ENCODE measurements around the gene VCL. TPM values are rescaled to one million over a fixed set of nuclear protein-coding genes. Genes with fewer than 3 reads are reported as not detected.

VCL gene
- total RNA-seq, 1 experiment from 2014 or later = 106 TPM

- TF ChIP-seq ELF1 (IDR thresholded peaks at IDR 0.05; ENCODE audit: borderline replicate concordance, low read depth) (no peak), YY1 (IDR thresholded peaks at IDR 0.05; ENCODE audit: extremely low read depth, insufficient replicate concordance, low read depth, low read length) (no peak), EZH2phosphoT487 (IDR thresholded peaks at IDR 0.05; ENCODE audit: borderline replicate concordance) (no peak)
- TF ChIP-seq, protein P1, sequence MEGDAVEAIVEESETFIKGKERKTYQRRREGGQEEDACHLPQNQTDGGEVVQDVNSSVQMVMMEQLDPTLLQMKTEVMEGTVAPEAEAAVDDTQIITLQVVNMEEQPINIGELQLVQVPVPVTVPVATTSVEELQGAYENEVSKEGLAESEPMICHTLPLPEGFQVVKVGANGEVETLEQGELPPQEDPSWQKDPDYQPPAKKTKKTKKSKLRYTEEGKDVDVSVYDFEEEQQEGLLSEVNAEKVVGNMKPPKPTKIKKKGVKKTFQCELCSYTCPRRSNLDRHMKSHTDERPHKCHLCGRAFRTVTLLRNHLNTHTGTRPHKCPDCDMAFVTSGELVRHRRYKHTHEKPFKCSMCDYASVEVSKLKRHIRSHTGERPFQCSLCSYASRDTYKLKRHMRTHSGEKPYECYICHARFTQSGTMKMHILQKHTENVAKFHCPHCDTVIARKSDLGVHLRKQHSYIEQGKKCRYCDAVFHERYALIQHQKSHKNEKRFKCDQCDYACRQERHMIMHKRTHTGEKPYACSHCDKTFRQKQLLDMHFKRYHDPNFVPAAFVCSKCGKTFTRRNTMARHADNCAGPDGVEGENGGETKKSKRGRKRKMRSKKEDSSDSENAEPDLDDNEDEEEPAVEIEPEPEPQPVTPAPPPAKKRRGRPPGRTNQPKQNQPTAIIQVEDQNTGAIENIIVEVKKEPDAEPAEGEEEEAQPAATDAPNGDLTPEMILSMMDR (IDR thresholded peaks at IDR 0.05 in 2 of 3, conservative IDR thresholded peaks at IDR 0.05 in 1 of 3; ENCODE audit: borderline replicate concordance in 1 of 3, insufficient read depth in 1 of 3, low read depth in 2 of 3, low read length in 2 of 3) = no peak
These were observed 25.2 kb downstream of the VCL start (continued) for GRCh38 chr10:74022926-74023629.

GRCh38 chr10:74024600-74024999, 26.7 kb downstream of the VCL start:
- H3K4me3 ChIP-seq (replicated peaks in 1 of 2; ENCODE audit: low read depth in 1 of 2, low read length in 2 of 2) = no peak overlapping the region
- no TSS peak for BruUV-seq (replicated peaks)
- POLR2A ChIA-PET = interaction anchor here (1.3 kb wide), 1 partner anchor 27 kb away, joined by 3 read pairs; the partner anchor contains the start of gene VCL
- H3K4me2 ChIP-seq (ENCODE audit: low read length) = no peak overlapping the region
- H4K20me1 ChIP-seq (ENCODE audit: insufficient read depth) = 0 out of 2 replicates have a peak, but pooled peaks cover 6% of the 10 kb centered on the region
- no peak for DNase-seq (ENCODE audit: low read depth, low spot score)
- no peaks in the 10 kb centered on the region; a peak in 1 of 4 replicates for H3K36me3 ChIP-seq (ENCODE audit: control insufficient read depth in 1 of 2, insufficient read depth in 2 of 2, low read length in 2 of 2)
- no peak for TF ChIP-seq RAD21 (IDR thresholded peaks at IDR 0.05; ENCODE audit: low read depth)
- no peak for TF ChIP-seq SIN3A (IDR thresholded peaks at IDR 0.05; ENCODE audit: low read depth)
- no peak for TF ChIP-seq ZNF274 (IDR thresholded peaks at IDR 0.05; ENCODE audit: low read depth, low read length)
- TF ChIP-seq, protein P2, sequence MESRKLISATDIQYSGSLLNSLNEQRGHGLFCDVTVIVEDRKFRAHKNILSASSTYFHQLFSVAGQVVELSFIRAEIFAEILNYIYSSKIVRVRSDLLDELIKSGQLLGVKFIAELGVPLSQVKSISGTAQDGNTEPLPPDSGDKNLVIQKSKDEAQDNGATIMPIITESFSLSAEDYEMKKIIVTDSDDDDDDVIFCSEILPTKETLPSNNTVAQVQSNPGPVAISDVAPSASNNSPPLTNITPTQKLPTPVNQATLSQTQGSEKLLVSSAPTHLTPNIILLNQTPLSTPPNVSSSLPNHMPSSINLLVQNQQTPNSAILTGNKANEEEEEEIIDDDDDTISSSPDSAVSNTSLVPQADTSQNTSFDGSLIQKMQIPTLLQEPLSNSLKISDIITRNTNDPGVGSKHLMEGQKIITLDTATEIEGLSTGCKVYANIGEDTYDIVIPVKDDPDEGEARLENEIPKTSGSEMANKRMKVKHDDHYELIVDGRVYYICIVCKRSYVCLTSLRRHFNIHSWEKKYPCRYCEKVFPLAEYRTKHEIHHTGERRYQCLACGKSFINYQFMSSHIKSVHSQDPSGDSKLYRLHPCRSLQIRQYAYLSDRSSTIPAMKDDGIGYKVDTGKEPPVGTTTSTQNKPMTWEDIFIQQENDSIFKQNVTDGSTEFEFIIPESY (IDR thresholded peaks at IDR 0.05; ENCODE audit: extremely low read depth, insufficient replicate concordance, low read length) = no peak
- CTCF ChIA-PET = no interaction called here
- no peaks in the 10 kb centered on the region for H3K9me2 ChIP-seq (ENCODE audit: insufficient read depth)
- H3K27me3 ChIP-seq (ENCODE audit: insufficient read depth, low read length) = no peaks in the 10 kb centered on the region
- H2AFZ ChIP-seq (ENCODE audit: low read depth, low read length, poor library complexity, severe bottlenecking) = no peak overlapping the region
- RAD21 ChIA-PET (ENCODE audit: low non-redundant PET in 1 of 2, low total read pairs in 2 of 2, uncharacterized antibody in 2 of 2, unreplicated experiment in 2 of 2) = no interaction called here
- ATAC-seq = no peak
- peaks cover 20 to 51% of the 10 kb centered on the region in 2 experiments for H3K4me1 ChIP-seq (ENCODE audit: control insufficient read depth in 1 of 2, insufficient read depth in 2 of 2, low read length in 2 of 2)
- H3K9ac ChIP-seq (ENCODE audit: low read length) = no peak overlapping the region
- H3K79me2 ChIP-seq (ENCODE audit: insufficient read depth, low read length) = peaks cover 92% of the 10 kb centered on the region
- intact Hi-C loops (cut with micrococcal nuclease) = no loop called here
- no peak overlapping the region for H3K27ac ChIP-seq (ENCODE audit: low read depth, low read length)
- H3K9me3 ChIP-seq (ENCODE audit: control insufficient read depth in 1 of 2, insufficient read depth in 1 of 2, low read depth in 1 of 2, low read length in 2 of 2) = no peaks in the 10 kb centered on the region

Data from HCT116 (cell line).